Left lung (tissue), 10 donors: ENCODE results near the gene FAM209A. TPM values are rescaled to one million over a fixed set of nuclear protein-coding genes. Genes with fewer than 3 reads are reported as not detected.

Source experiments
- ATAC-seq: fragments of 200-7000 bp; cut with Tn5 transposase; one replicate; pipeline ENCODE4 v1.9.1; 2020; ENCODE audit warnings: moderate library complexity
- DNase-seq, 4 donors: peaks; one replicate each; pipeline ENCODE4 v3.0.0-alpha.2; 2013 to 2020
- H3K27ac ChIP-seq, 2 donors: fragments of 200-600 bp; sonication (generic) in 1 of 2; one replicate each; pipeline versions ENCODE4 v1.5.0 to v1.8.0; 2020 to 2021
- H3K27me3 ChIP-seq, 2 donors: fragments of 200-600 bp; sonication (generic) in 1 of 2; one replicate each; pipeline versions ENCODE4 v1.5.0 to v1.8.0; 2020 to 2021
- H3K36me3 ChIP-seq, 2 donors: fragments of 200-600 bp; sonication (generic) in 1 of 2; one replicate each; pipeline versions ENCODE4 v1.5.0 to v1.8.0; 2020 to 2021
- H3K4me1 ChIP-seq, 2 donors: fragments of 200-600 bp; one replicate each; pipeline ENCODE4 v1.8.0; 2021
- H3K4me3 ChIP-seq, 2 donors: fragments of 200-600 bp; sonication (generic) in 1 of 2; one replicate each; pipeline versions ENCODE4 v1.5.0 to v1.8.0; 2020 to 2021; ENCODE audit warnings: mild to moderate bottlenecking in 1 of 2
- H3K9me3 ChIP-seq, 2 donors: fragments of 200-600 bp; sonication (generic) in 1 of 2; one replicate each; pipeline versions ENCODE4 v1.5.0 to v1.8.0; 2020 to 2021
- intact Hi-C, 2 donors: fragments of 100-400 bp; cut with DNase I; formaldehyde crosslinking; loops; one replicate each; pipeline versions ENCODE4 v1.11.2 to v1.14.2; 2022
- polyA plus RNA-seq, 6 donors: library from polyadenylated mRNA; unstranded; fragments of 120-200 nt; gene quantifications; one replicate each; pipeline ENCODE4 v1.2.1, GENCODE V29; 2013; ENCODE audit not compliant: insufficient read length in 6 of 6
- total RNA-seq, 2 donors: library from RNA; stranded (reverse); fragmentation: NEBNext Ultra II Directional; extraction: Animal tissue kit (Norgen Biotek cat#: 25700); gene quantifications; one replicate each; pipeline ENCODE4 v1.2.1, GENCODE V29; 2021
- TF ChIP-seq, protein P1 (sequence below), 2 donors: fragments of 200-600 bp; sonication (generic) in 1 of 2; IDR thresholded peaks; one replicate each; pipeline versions ENCODE4 v1.5.0 to v1.8.0; 2021; ENCODE audit warnings: antibody characterized with exemption in 2 of 2
- donor health status: DM: no; HTN: yes; CAD: no.
- donor health status: DM: no; HTN: no; CAD: no.

The FAM209A gene
- total and polyA plus RNA-seq, 8 donors, result 0.29 to 0.81 (median 0.45) TPM; not detected in 2

DNA sequence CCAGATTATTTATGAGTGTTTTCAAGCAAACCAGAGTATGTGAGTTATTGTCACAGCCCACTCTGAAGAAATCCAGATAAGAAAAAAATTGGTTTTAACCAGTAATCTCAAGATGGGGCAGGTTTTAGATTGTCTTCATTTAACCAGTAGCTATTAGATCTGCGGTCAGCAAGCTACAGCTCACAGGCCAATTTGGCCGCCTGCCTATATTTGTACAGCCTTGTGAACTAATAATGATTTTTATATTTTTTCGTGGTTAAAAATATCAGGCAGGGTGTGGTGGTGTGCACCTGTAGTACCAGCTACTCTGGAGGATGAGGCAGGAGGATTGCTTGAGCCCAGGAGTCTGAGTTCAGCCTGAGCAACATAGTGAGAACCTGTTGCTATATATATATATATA is 13.5 kb downstream of the FAM209A start:
- Histone ChIP-seq H3K27ac (no peak overlapping the region), H3K9me3 (no peaks in the 10 kb centered on the region), H3K4me3 (no peak overlapping the region), H3K4me1 (no peaks in the 10 kb centered on the region), H3K27me3 (no peaks in the 10 kb centered on the region), H3K36me3 (no peaks in the 10 kb centered on the region)
- intact Hi-C loops, result no loop called here
- ATAC-seq (no peak), DNase-seq (no peak)
- TF ChIP-seq, protein P1, sequence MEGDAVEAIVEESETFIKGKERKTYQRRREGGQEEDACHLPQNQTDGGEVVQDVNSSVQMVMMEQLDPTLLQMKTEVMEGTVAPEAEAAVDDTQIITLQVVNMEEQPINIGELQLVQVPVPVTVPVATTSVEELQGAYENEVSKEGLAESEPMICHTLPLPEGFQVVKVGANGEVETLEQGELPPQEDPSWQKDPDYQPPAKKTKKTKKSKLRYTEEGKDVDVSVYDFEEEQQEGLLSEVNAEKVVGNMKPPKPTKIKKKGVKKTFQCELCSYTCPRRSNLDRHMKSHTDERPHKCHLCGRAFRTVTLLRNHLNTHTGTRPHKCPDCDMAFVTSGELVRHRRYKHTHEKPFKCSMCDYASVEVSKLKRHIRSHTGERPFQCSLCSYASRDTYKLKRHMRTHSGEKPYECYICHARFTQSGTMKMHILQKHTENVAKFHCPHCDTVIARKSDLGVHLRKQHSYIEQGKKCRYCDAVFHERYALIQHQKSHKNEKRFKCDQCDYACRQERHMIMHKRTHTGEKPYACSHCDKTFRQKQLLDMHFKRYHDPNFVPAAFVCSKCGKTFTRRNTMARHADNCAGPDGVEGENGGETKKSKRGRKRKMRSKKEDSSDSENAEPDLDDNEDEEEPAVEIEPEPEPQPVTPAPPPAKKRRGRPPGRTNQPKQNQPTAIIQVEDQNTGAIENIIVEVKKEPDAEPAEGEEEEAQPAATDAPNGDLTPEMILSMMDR (IDR thresholded peaks at IDR 0.05), result no peak

DNA sequence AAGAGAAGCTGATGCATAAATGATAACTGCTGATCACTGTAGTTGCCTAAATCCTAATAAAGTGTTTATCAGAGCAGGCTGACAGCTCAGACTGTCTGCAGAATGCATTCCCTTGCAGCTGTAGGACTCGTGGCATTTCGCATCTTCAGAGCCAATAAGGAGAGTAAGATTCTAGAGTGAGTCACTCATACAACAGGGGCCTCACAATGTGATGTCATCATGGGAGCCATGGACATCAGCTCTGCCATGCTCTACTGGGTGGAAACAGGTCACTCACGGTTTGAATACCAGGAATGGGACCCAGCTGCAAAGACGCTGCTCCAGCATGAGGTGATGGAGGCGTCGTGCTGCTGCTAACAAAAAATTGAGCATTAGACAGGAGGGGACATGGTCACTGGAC is 15.9 kb downstream of the FAM209A start:
- TF ChIP-seq, protein P1 (IDR thresholded peaks at IDR 0.05), result no peak
- H3K27me3 ChIP-seq, result no peaks in the 10 kb centered on the region
- H3K4me3 ChIP-seq, result no peak overlapping the region
- no peaks in the 10 kb centered on the region for H3K36me3 ChIP-seq
- H3K9me3 ChIP-seq, result no peaks in the 10 kb centered on the region
- no peak overlapping the region for H3K27ac ChIP-seq
- intact Hi-C loops, result no loop called here
- no peaks in the 10 kb centered on the region for H3K4me1 ChIP-seq
- no peak for DNase-seq
- no peak for ATAC-seq

DNA sequence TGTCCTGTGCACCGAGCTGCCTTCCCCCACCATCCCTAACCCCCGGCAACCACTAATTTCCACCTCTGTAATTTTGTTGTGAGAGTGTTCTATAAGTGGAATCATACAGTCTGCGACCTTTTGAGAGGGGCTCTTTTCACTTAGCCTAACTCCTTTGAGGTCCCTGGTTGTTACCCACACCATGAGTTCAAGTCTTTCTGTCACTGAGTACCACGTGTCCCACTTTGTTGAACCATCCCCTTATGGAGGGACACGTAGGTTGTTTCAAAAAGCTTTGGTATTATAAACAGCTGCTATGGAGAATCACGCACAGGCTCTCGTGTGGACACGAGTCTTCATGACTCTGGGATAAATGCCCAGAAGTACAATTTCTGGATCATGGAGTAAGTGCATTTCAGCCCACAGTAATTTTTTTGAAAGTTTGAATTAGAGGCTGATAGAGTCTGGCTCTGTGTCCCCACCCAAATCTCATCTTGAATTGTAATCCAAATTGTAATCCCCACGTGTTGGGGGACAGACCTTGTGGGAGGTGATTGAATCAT is 18.0 kb downstream of the FAM209A start:
- no peaks in the 10 kb centered on the region for H3K4me1 ChIP-seq
- no peaks in the 10 kb centered on the region for H3K9me3 ChIP-seq
- DNase-seq, result no peak
- H3K27me3 ChIP-seq, result no peaks in the 10 kb centered on the region
- intact Hi-C loops, result no loop called here
- no peak overlapping the region for H3K27ac ChIP-seq
- no peak overlapping the region for H3K4me3 ChIP-seq
- no peaks in the 10 kb centered on the region for H3K36me3 ChIP-seq
- no peak for ATAC-seq
- TF ChIP-seq, protein P1 (IDR thresholded peaks at IDR 0.05), result no peak

- H3K4me1 ChIP-seq, result peaks cover 5 to 10% of the 10 kb centered on the region in 2 donors
- H3K36me3 ChIP-seq, result no peaks in the 10 kb centered on the region
- H3K4me3 ChIP-seq, result no peak overlapping the region
- no peaks in the 10 kb centered on the region for H3K9me3 ChIP-seq
- no peak for ATAC-seq
- H3K27ac ChIP-seq, result no peak overlapping the region
- no peak for DNase-seq
- TF ChIP-seq, protein P1 (IDR thresholded peaks at IDR 0.05), result no peak
- intact Hi-C loops, result loop anchor here in 1 of 2 donors (5.0 kb wide), 1 partner anchor 446 kb away; no protein-coding TSS in a partner anchor
- no peaks in the 10 kb centered on the region for H3K27me3 ChIP-seq
Measured at GRCh38 chr20:56551571-56551970, 27.0 kb downstream of the FAM209A start.

- intact Hi-C loops, result loop anchor here in 1 of 2 donors (5.0 kb wide), 1 partner anchor 444 kb away; no protein-coding TSS in a partner anchor
- Histone ChIP-seq H3K36me3 (no peaks in the 10 kb centered on the region), H3K4me1 (peaks cover 5 to 10% of the 10 kb centered on the region in 2 donors), H3K9me3 (no peaks in the 10 kb centered on the region), H3K4me3 (no peak overlapping the region), H3K27ac (no peak overlapping the region), H3K27me3 (no peaks in the 10 kb centered on the region)
- DNase-seq, result no peak
- no peak for ATAC-seq
- TF ChIP-seq, protein P1 (IDR thresholded peaks at IDR 0.05), result no peak
Measured at GRCh38 chr20:56552911-56553629, 28.5 kb downstream of the FAM209A start.
